HUES48 (cell line): ENCODE data around the gene SLC9A7.
A peak's percentile ranks its signal among the peaks of the same experiment; 100 is the strongest.

Experiments
- H3K27ac ChIP-seq: one replicate; pipeline ENCODE4 v1.7.0; 2013; ENCODE audit warnings: low read depth, low read length, inconsistent platforms
- H3K27me3 ChIP-seq: 2 replicates; pipeline ENCODE4 v1.6.1; 2013; ENCODE audit warnings: mild to moderate bottlenecking, low read length; ENCODE audit not compliant: control insufficient read depth, insufficient read depth
- H3K36me3 ChIP-seq: 2 replicates; pipeline ENCODE4 v1.6.1; 2013; ENCODE audit warnings: low read length; ENCODE audit not compliant: control insufficient read depth, insufficient read depth
- H3K4me1 ChIP-seq: 2 replicates; pipeline ENCODE4 v1.6.1; 2013; ENCODE audit warnings: mild to moderate bottlenecking, low read length; ENCODE audit not compliant: control insufficient read depth, insufficient read depth
- H3K4me3 ChIP-seq: 2 replicates; pipeline ENCODE4 v1.5.1; 2013; ENCODE audit warnings: mild to moderate bottlenecking, low read depth, low read length
- H3K9ac ChIP-seq: 2 replicates; pipeline ENCODE4 v1.6.1; 2013; ENCODE audit warnings: mild to moderate bottlenecking, low read depth, low read length, moderate library complexity
- H3K9me3 ChIP-seq: 2 replicates; pipeline ENCODE4 v1.6.1; 2013; ENCODE audit warnings: low read length; ENCODE audit not compliant: control insufficient read depth, insufficient read depth

SLC9A7 gene

DNA sequence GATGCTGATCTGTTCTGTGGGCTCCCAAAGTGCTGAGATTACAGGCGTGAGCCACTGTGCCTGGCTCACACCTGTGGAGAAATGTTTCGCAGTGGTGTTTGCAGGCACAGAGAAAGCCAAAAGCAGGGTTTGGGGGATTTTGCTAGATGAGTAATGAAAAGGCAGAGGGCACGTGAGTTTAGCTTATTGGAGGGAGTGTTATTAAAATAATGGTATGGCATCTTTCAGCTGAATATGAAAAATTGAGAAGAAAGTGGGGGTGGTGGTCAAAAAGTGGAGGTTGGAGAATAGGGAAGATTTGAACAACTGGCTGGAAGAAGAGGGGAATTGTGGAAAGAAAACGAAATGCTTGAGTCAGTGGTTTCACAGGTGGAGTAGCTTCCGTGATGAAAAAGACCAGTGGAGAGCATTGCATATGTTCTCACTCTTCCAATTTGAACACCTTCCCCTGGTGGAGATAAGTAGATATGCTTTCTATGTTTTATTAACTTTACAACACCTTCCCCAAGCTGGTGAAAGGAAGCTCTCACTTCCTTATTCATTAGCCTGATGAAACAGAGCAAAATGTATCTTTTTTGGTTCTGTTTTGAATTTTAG lies 186.5 kb downstream of the SLC9A7 start:
- Histone ChIP-seq H3K4me3 (no peak overlapping the region), H3K9ac (no peak overlapping the region), H3K9me3 (no peaks in the 10 kb centered on the region), H3K27me3 (peaks cover 22% of the 10 kb centered on the region), H3K36me3 (no peaks in the 10 kb centered on the region), H3K27ac (no peak overlapping the region), H3K4me1 (peaks cover 26% of the 10 kb centered on the region)

DNA sequence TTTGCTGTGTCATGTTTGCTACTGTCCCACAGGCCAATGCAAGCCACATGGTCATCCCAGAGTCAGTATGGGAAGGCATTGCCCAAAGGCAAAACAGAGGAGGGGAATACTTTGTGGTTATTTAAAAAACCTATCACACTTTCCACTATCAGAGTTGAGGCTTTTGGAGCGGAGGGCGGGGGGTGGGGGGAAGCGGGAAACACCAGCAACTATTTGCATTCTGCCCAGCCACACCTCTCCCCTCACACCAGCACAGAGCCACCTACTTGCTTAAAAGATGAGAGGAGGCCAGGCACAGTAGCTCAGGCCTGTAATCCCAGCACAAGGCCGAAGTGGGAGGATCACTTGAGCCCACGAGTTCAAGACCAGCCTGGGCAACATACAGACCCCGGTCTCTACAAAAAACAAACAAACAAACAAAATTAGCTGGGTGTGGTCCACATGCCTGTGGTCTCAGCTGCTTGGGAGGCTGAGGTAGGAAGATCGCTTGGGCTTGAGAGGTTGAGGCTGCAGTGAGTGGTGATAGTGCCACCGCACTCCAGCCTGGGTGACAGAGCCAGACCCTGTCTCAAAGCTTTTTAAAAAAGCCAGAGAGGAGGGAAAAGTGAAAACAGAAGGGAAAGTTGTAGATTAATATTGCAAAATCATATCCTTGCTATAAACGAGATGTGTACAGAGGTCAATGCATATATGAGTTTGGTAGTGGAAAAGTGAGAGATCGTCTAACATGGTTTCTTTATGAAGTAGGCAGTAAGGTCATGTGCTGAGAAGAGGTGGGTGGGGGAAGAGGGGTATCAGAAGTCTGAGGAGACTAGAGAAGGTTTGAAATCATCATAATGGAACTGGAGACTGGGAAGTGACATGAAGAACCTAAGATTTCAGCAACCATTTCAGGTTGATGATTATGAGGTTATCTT lies 187.2 kb downstream of the SLC9A7 start:
- H3K27ac ChIP-seq = no peak overlapping the region

DNA sequence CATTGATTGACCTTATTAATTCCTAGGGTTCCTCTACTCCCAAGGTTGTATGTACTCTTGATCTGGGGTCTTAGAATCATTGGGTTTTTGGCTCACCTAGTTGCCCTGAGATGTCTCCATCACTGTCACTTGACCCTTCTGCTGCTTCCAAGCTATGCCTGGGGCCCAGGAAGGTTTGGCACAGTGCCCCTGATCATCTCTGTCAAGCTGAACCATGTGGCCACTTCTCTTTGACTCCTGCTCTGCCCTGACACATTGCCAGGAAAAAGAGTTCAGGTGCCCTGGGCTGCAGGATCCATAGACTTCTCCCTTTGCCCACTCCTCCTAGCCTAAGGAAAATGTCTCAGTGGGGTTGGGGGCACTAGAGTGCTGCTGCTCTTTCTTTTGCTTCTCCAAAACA lies 189.3 kb downstream of the SLC9A7 start:
- Histone ChIP-seq H3K4me1 (peaks cover 13% of the 10 kb centered on the region; the same call in 1 of the 2 replicates), H3K27ac (no peak overlapping the region), H3K9me3 (no peaks in the 10 kb centered on the region), H3K36me3 (no peaks in the 10 kb centered on the region), H3K9ac (no peak overlapping the region), H3K27me3 (peaks cover 9% of the 10 kb centered on the region), H3K4me3 (no peak overlapping the region)

More for the DNA sequence above, 187.2 kb downstream of the SLC9A7 start:
- Histone ChIP-seq H3K4me3 (no peak overlapping the region), H3K9me3 (no peaks in the 10 kb centered on the region), H3K36me3 (no peaks in the 10 kb centered on the region), H3K4me1 (peaks cover 19% of the 10 kb centered on the region), H3K9ac (no peak overlapping the region), H3K27me3 (peaks cover 22% of the 10 kb centered on the region)

DNA sequence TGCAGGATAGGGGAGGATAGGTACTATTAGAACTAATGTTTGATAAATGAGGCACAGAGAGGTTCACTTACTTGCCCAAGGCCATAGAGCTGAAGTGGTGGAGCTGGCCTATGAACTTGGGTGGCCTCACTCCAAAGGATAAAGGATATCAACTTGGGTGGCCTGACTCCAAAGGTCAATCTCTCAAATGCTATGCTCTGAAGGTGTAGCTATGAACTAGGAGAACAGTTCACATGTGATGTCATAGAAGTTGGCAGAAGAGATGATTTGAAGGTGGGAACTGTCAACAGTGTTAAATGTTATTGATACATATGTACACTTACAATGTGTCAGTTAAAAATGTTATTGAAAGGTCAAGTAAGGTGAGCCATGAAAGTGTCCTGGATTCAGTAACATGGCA lies 191.5 kb downstream of the SLC9A7 start:
- H3K27me3 ChIP-seq = peaks cover 3% of the 10 kb centered on the region; the same call in 1 of the 2 replicates
- H3K9ac ChIP-seq = no peak overlapping the region
- no peak overlapping the region for H3K4me3 ChIP-seq
- no peaks in the 10 kb centered on the region for H3K36me3 ChIP-seq
- H3K4me1 ChIP-seq = peaks cover 7% of the 10 kb centered on the region; the same call in 1 of the 2 replicates
- no peak overlapping the region for H3K27ac ChIP-seq
- H3K9me3 ChIP-seq = no peaks in the 10 kb centered on the region

DNA sequence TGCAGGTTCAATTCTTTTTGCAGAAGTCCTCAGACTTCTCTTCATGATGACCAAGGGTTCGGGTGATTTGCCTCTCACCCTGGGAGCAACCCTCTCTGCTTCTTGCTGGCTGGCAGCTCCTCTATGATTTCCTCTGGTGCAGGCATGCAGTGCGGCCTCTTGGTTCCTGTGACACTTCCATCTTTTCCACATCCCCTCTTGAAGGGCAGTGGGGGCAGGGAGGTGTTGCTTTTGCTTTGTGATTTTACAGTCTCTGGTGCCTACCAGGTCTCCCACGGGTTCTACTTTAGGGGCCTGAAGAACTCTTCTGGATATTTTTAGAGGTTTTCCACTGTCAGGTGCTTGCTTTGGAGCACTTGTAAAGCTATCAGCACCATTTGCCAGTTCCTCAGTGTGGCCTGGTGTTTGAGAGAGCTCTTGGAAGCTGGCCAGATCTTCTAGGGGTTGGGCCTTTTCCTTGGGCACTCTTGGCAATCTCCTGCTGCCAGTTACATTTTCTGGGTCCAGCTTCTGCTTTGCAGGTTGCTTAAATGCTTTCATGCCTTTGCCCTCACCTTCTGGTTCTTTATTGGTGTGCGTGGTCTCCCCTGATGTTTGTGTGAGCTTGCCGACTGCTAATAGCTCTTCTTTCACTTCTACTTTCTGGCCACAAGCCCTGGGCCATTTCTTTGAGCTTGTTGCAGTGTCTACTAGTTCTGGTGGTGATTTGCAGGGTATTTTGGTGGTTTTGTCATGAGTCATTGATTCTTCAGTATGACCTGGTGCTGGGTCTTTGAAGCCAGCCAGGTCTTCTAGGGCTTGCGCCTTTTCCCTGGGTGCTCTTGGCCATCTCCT lies 196.9 kb downstream of the SLC9A7 start:
- H3K36me3 ChIP-seq = no peaks in the 10 kb centered on the region
- H3K27ac ChIP-seq = no peak overlapping the region
- H3K9ac ChIP-seq = no peak overlapping the region
- H3K9me3 ChIP-seq = no peaks in the 10 kb centered on the region
- H3K27me3 ChIP-seq = no peaks in the 10 kb centered on the region
- no peak overlapping the region for H3K4me3 ChIP-seq
- no peaks in the 10 kb centered on the region for H3K4me1 ChIP-seq

DNA sequence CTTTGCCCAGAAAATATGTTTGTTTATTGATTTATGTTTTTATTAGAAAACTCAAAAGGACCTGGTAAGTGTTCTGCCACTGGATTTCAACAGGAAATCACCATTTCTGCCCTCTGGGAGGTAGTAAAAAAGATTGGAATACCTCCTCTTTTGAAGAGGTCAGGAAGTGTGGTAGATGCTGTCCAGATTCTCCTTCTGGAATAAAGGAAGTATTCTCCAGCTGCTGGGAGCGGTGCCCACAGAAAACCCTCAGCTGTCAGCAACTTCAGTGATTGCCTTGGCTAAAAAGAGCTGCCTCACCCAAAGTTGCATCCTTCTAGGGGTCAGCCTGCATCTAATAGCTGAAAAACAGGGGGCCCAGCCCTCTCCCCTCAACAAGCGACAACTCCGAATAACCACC lies 199.9 kb downstream of the SLC9A7 start:
- Histone ChIP-seq H3K27ac (no peak overlapping the region), H3K4me1 (no peaks in the 10 kb centered on the region), H3K4me3 (no peak overlapping the region), H3K9ac (no peak overlapping the region), H3K36me3 (no peaks in the 10 kb centered on the region), H3K9me3 (no peaks in the 10 kb centered on the region), H3K27me3 (no peaks in the 10 kb centered on the region)

DNA sequence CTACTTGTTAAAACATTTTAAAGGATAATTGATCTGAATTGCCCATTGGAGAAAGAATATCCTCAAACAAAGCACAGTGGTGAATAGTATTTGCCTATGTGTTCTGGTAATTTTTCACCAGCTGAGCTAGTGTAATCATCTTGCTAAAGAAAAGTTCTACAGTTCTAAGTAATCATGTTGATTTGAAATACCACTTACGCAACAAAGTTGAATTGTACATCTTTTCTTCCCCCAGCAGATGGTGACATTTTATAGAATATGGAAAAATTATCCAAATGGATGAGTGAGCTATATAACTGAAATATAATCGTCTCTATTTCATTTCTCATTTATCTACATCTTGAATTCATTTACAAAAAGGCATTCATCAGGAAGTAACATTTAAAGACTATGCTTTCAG lies 204.0 kb downstream of the SLC9A7 start:
- H3K9ac ChIP-seq = no peak overlapping the region
- H3K4me3 ChIP-seq = no peak overlapping the region
- 0 out of 2 replicates have a peak, but pooled peaks cover 3% of the 10 kb centered on the region for H3K9me3 ChIP-seq
- H3K36me3 ChIP-seq = no peaks in the 10 kb centered on the region
- H3K4me1 ChIP-seq = peaks cover 21% of the 10 kb centered on the region
- H3K27ac ChIP-seq = no peak overlapping the region
- no peaks in the 10 kb centered on the region for H3K27me3 ChIP-seq

DNA sequence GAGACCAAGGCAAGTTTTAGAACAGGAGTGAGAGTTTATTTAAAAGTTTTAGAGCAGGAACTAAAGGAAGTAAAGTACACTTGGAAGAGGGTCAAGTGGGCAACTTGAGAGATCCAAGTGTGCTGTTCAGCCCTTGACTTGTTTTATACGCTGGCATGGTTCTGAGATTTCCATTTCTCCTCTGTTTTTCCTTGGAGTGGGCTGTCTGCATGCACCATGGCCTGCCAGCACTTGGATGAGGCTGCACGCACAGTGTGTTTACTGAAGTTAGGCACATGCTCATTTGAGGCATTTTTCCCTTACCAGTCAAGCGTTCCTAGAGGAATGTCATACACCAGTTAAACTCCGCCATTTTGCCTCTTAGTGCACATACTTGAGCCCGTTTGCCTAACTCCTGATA lies 205.0 kb downstream of the SLC9A7 start:
- Histone ChIP-seq H3K9ac (no peak overlapping the region), H3K27ac (no peak overlapping the region), H3K9me3 (0 out of 2 replicates have a peak, but pooled peaks cover 3% of the 10 kb centered on the region), H3K27me3 (no peaks in the 10 kb centered on the region), H3K36me3 (peaks cover under 1% of the 10 kb centered on the region), H3K4me1 (peaks cover 21% of the 10 kb centered on the region), H3K4me3 (no peak overlapping the region)

DNA sequence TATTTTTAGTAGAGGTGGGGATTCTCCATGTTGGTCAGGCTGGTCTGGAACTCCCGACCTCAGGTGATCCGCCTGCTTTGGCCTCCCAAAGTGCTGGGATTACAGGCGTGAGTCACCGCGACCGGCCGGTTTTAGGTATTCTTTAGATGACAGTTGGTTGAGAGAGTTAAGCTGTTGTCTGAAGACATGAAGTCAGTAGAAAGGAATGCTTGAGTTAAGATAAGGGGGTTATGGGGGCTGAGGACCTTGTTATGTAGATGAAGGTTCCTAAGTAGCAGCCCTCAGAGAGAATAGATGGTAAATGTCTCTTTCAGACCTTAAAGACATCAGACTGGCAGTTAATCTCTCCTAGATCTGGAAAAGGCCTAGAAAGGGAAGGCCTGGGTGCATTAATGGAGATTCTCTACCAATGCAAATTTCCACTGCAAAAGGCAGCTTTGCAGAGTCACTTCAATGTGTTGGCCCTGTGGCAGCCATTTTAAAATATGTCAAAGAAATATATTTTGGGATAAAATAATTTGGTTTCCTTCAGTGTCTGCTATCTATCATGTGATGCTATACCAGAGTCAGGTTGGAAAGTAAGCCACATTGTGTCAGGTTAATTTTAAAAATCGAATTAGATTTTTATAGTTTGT lies 207.3 kb downstream of the SLC9A7 start:
- no peak overlapping the region for H3K4me3 ChIP-seq
- peak overlapping the region; percentile 98 for H3K27ac ChIP-seq
- 0 out of 2 replicates have a peak, but pooled peaks cover 3% of the 10 kb centered on the region for H3K9me3 ChIP-seq
- H3K36me3 ChIP-seq = peaks cover 20% of the 10 kb centered on the region
- peaks cover 26% of the 10 kb centered on the region for H3K4me1 ChIP-seq
- H3K27me3 ChIP-seq = no peaks in the 10 kb centered on the region
- peak overlapping the region; percentile 73 for H3K9ac ChIP-seq

DNA sequence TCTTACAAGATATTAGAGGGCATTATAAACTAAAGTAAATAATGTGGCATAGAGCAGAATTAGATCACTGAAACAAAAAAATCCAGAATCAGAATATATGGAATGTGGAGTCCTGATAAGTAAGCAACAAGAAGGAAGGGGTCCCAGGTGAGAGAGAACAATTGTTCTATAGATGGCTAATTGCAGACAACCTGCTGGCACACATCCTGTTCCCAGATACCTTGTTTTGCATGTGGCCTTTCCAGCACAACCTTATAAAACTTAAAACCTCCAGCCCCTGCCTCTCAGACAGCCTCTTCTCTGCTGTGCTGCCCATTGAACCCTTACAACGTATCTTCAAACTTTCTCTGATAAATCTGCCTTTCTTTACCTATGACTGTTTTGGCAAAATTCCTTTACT lies 209.0 kb downstream of the SLC9A7 start:
- Histone ChIP-seq H3K9me3 (0 out of 2 replicates have a peak, but pooled peaks cover 3% of the 10 kb centered on the region), H3K27me3 (no peaks in the 10 kb centered on the region), H3K4me3 (no peak overlapping the region), H3K27ac (peak overlapping the region; percentile 63), H3K36me3 (peaks cover 23% of the 10 kb centered on the region), H3K4me1 (peaks cover 29% of the 10 kb centered on the region), H3K9ac (no peak overlapping the region)
